NT2/D1 (cell line): ENCODE results near the gene ALDH1A1.

Experiments
- DNase-seq: peaks from one replicate; pipeline ENCODE4 v3.0.0-alpha.2; 2011; ENCODE audit warnings: low read depth, low spot score
- H3K27me3 ChIP-seq: 2 replicates; pipeline ENCODE4 v1.6.0; 2011; ENCODE audit warnings: mild to moderate bottlenecking; ENCODE audit not compliant: insufficient read length, insufficient read depth
- H3K36me3 ChIP-seq: 2 replicates; pipeline ENCODE4 v1.6.1; 2011; ENCODE audit warnings: mild to moderate bottlenecking, low read length, mixed read lengths; ENCODE audit not compliant: insufficient read depth, insufficient read length
- H3K4me1 ChIP-seq: 2 replicates; pipeline ENCODE4 v1.5.1; 2011; ENCODE audit not compliant: insufficient read depth, insufficient read length
- H3K4me3 ChIP-seq: 2 replicates; pipeline ENCODE4 v1.5.1; 2011; ENCODE audit warnings: low read depth; ENCODE audit not compliant: insufficient read length
- H3K9ac ChIP-seq: 2 replicates; pipeline ENCODE4 v1.6.0; 2011; ENCODE audit warnings: low read depth; ENCODE audit not compliant: insufficient read length
- H3K9me3 ChIP-seq: 2 replicates; pipeline ENCODE4 v1.5.1; 2011; ENCODE audit warnings: mild to moderate bottlenecking, low read length; ENCODE audit not compliant: insufficient read depth
- SUZ12 ChIP-seq: IDR thresholded peaks from 2 replicates; pipeline ENCODE4 v1.6.1; 2011; ENCODE audit not compliant: insufficient read length, insufficient read depth; ENCODE audit errors: extremely low read depth
- YY1 ChIP-seq: IDR thresholded peaks from 2 replicates; pipeline ENCODE4 v1.6.1; 2011; ENCODE audit not compliant: insufficient read length, insufficient read depth
- ZNF274 ChIP-seq: IDR thresholded peaks from 2 replicates; pipeline ENCODE4 v1.6.1; 2011; ENCODE audit warnings: mild to moderate bottlenecking, low read depth, low read length

The ALDH1A1 gene

GRCh38 chr9:72924154-72924790 lies 28.6 kb downstream of the ALDH1A1 start:
- TF ChIP-seq SUZ12 = no peak
- no peak for TF ChIP-seq YY1
- TF ChIP-seq ZNF274 = no peak
- no peak for DNase-seq
- no peaks in the 10 kb centered on the region for H3K4me1 ChIP-seq
- H3K4me3 ChIP-seq = no peak overlapping the region
- no peaks in the 10 kb centered on the region for H3K9me3 ChIP-seq
- no peaks in the 10 kb centered on the region for H3K36me3 ChIP-seq
- no peaks in the 10 kb centered on the region for H3K27me3 ChIP-seq
- no peak overlapping the region for H3K9ac ChIP-seq

GRCh38 chr9:72923077-72923476 lies 29.8 kb downstream of the ALDH1A1 start:
- no peak for DNase-seq
- Histone ChIP-seq H3K9ac (no peak overlapping the region), H3K9me3 (no peaks in the 10 kb centered on the region), H3K4me3 (no peak overlapping the region), H3K4me1 (no peaks in the 10 kb centered on the region), H3K36me3 (no peaks in the 10 kb centered on the region), H3K27me3 (no peaks in the 10 kb centered on the region)
- TF ChIP-seq SUZ12 = no peak
- TF ChIP-seq ZNF274 = no peak
- TF ChIP-seq YY1 = no peak

DNA sequence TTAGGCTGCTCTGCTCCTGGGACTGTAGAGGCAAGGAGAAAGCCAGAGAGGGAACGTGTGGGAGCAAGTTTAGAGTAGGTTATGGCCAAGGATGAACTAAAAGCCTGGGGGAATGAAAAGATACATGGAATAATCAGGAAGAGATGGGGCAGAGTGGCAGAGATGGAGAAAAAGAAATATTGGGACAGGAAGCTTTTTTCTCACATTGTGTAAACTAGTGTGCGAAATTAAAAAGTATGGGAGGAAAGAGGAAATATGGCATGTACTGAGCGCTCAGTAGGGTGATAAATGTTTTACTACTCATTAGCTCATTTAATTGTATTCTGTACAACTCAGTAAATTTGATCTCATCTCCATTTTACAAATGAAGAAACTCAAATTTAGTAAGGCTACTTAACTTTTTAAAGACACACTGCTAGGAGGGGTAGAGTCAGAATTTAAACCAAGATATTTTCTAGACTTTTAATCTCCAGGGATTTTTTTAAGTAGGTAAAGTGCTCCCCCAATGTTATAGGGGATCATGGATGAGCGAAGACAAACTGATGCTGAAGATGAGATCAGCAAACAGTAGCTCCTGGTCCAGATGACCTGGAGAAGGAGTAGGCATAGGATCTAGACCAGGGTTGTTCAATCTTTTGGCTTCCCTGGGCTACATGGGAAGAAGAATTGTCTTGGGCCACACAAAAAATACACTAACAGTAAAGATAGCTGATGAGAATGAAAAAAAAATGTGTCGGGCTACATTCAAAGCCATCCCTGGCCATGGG lies 30.8 kb downstream of the ALDH1A1 start:
- TF ChIP-seq YY1 (no peak), ZNF274 (no peak), SUZ12 (no peak)
- H3K36me3 ChIP-seq = no peaks in the 10 kb centered on the region
- no peak overlapping the region for H3K4me3 ChIP-seq
- H3K27me3 ChIP-seq = no peaks in the 10 kb centered on the region
- no peaks in the 10 kb centered on the region for H3K4me1 ChIP-seq
- H3K9me3 ChIP-seq = no peaks in the 10 kb centered on the region
- DNase-seq = no peak
- H3K9ac ChIP-seq = no peak overlapping the region

- Histone ChIP-seq H3K4me3 (no peak overlapping the region), H3K9me3 (no peaks in the 10 kb centered on the region), H3K9ac (no peak overlapping the region), H3K4me1 (no peaks in the 10 kb centered on the region), H3K36me3 (no peaks in the 10 kb centered on the region), H3K27me3 (no peaks in the 10 kb centered on the region)
- TF ChIP-seq YY1 = no peak
- no peak for TF ChIP-seq SUZ12
- no peak for TF ChIP-seq ZNF274
- DNase-seq = no peak
These were observed 33.5 kb downstream of the ALDH1A1 start for GRCh38 chr9:72919246-72919945.

- Histone ChIP-seq H3K4me3 (no peak overlapping the region), H3K9ac (no peak overlapping the region), H3K4me1 (no peaks in the 10 kb centered on the region), H3K27me3 (no peaks in the 10 kb centered on the region), H3K9me3 (no peaks in the 10 kb centered on the region), H3K36me3 (no peaks in the 10 kb centered on the region)
- no peak for TF ChIP-seq SUZ12
- no peak for TF ChIP-seq YY1
- no peak for TF ChIP-seq ZNF274
- no peak for DNase-seq
These were observed 34.9 kb downstream of the ALDH1A1 start for GRCh38 chr9:72917892-72918509.

GRCh38 chr9:72915659-72916058 lies 37.2 kb downstream of the ALDH1A1 start:
- no peaks in the 10 kb centered on the region for H3K4me1 ChIP-seq

DNA sequence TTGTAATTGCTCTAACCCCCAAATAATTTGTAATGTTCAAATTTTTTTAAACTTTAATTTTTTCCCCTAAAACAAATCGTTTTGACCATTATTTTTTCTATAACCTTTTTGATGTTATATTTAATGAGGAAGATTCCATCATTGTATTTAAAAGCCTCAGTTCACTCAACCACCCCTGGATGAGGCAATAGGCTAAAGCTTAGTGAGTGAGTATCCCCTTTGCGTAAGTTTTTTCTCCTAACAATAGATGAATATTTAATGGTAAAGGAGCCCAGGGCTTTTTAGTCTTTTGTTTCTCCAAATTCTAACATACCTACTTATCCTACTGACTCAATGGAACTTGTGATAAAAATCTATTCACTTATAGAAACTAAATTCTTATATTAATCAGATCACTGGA lies 38.1 kb downstream of the ALDH1A1 start:
- no peak for DNase-seq
- Histone ChIP-seq H3K4me3 (no peak overlapping the region), H3K36me3 (no peaks in the 10 kb centered on the region), H3K27me3 (no peaks in the 10 kb centered on the region), H3K9ac (no peak overlapping the region), H3K4me1 (no peaks in the 10 kb centered on the region), H3K9me3 (no peaks in the 10 kb centered on the region)
- TF ChIP-seq ZNF274 = no peak
- no peak for TF ChIP-seq YY1
- TF ChIP-seq SUZ12 = no peak

More at GRCh38 chr9:72915659-72916058, 37.2 kb downstream of the ALDH1A1 start:
- Histone ChIP-seq H3K27me3 (no peaks in the 10 kb centered on the region), H3K4me3 (no peak overlapping the region), H3K36me3 (no peaks in the 10 kb centered on the region), H3K9ac (no peak overlapping the region), H3K9me3 (no peaks in the 10 kb centered on the region)
- no peak for DNase-seq
- no peak for TF ChIP-seq SUZ12
- no peak for TF ChIP-seq YY1
- TF ChIP-seq ZNF274 = no peak
